ENCODE results near the gene OPCML.

DNA sequence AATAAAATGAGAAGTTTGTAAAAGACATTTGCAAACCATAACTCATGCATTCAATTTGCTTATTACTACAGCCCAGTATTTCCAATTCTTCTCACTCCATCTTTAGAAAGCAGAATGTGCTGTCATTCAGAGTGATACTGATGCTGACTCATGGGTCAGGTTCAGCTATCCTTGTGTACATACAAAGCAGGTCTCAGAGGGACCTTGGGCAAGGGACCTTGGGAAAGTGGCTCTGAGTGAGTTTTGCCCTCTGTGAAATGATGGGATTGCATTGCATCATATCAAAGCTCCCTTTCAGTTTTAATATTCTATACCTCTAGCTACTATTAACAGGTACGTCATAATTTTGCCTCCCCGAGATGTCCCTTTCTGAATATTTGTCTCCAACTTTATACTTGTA lies 848.7 kb downstream of the OPCML start:
- TF ChIP-seq, protein P1, sequence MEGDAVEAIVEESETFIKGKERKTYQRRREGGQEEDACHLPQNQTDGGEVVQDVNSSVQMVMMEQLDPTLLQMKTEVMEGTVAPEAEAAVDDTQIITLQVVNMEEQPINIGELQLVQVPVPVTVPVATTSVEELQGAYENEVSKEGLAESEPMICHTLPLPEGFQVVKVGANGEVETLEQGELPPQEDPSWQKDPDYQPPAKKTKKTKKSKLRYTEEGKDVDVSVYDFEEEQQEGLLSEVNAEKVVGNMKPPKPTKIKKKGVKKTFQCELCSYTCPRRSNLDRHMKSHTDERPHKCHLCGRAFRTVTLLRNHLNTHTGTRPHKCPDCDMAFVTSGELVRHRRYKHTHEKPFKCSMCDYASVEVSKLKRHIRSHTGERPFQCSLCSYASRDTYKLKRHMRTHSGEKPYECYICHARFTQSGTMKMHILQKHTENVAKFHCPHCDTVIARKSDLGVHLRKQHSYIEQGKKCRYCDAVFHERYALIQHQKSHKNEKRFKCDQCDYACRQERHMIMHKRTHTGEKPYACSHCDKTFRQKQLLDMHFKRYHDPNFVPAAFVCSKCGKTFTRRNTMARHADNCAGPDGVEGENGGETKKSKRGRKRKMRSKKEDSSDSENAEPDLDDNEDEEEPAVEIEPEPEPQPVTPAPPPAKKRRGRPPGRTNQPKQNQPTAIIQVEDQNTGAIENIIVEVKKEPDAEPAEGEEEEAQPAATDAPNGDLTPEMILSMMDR (IDR thresholded peaks at IDR 0.05), result no peak
- TF ChIP-seq POLR2AphosphoS5 (IDR thresholded peaks at IDR 0.05; ENCODE audit: low read depth, low read length) (no peak), SIN3A (IDR thresholded peaks at IDR 0.05; ENCODE audit: borderline replicate concordance, insufficient read depth, low read depth, low read length) (no peak)
- TF ChIP-seq, protein P2, sequence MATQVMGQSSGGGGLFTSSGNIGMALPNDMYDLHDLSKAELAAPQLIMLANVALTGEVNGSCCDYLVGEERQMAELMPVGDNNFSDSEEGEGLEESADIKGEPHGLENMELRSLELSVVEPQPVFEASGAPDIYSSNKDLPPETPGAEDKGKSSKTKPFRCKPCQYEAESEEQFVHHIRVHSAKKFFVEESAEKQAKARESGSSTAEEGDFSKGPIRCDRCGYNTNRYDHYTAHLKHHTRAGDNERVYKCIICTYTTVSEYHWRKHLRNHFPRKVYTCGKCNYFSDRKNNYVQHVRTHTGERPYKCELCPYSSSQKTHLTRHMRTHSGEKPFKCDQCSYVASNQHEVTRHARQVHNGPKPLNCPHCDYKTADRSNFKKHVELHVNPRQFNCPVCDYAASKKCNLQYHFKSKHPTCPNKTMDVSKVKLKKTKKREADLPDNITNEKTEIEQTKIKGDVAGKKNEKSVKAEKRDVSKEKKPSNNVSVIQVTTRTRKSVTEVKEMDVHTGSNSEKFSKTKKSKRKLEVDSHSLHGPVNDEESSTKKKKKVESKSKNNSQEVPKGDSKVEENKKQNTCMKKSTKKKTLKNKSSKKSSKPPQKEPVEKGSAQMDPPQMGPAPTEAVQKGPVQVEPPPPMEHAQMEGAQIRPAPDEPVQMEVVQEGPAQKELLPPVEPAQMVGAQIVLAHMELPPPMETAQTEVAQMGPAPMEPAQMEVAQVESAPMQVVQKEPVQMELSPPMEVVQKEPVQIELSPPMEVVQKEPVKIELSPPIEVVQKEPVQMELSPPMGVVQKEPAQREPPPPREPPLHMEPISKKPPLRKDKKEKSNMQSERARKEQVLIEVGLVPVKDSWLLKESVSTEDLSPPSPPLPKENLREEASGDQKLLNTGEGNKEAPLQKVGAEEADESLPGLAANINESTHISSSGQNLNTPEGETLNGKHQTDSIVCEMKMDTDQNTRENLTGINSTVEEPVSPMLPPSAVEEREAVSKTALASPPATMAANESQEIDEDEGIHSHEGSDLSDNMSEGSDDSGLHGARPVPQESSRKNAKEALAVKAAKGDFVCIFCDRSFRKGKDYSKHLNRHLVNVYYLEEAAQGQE (IDR thresholded peaks at IDR 0.05; ENCODE audit: insufficient read depth in 1 of 2, low read depth in 2 of 2, low read length in 1 of 2), result no peak
